Panc1 (cell line): ENCODE measurements around the gene EXO5. TPM values are rescaled to one million over a fixed set of nuclear protein-coding genes. Genes with fewer than 3 reads are reported as not detected.
"Not testable (repeated sequence)": the region's sequence is repeated elsewhere in the genome, so short reads cannot be mapped to it uniquely, and the experiment has no call there.

Source experiments
- ATAC-seq: fragments of 200-7000 bp; cut with Tn5 transposase; 2 replicates; pipeline ENCODE4 v1.9.1; 2020; ENCODE audit warnings: mild to moderate bottlenecking, moderate library complexity
- BruUV-seq: library from RNA; stranded (reverse); fragments of 400-500 nt; replicated peaks from 2 replicates; lab custom pipeline; 2021; lab: Mats Ljungman, UMichigan
- CTCF ChIA-PET: fragments of 300-600 bp; sonication (Branson Sonifier 250); formaldehyde crosslinking; loops from one replicate; lab custom pipeline; 2022; ENCODE audit warnings: antibody characterized with exemption; lab: Charles Lee
- POLR2A ChIA-PET: fragments of 300-600 bp; sonication (Branson Sonifier 250); formaldehyde crosslinking; loops from one replicate; lab custom pipeline; 2022; ENCODE audit warnings: antibody characterized with exemption; lab: Charles Lee
- DNase-seq: peaks from one replicate; pipeline ENCODE4 v3.0.0-alpha.2; 2010; ENCODE audit warnings: low read depth, low spot score
- H3K27ac ChIP-seq: 2 replicates; pipeline ENCODE4 v1.5.1; 2011; ENCODE audit warnings: mild to moderate bottlenecking, low read length, inconsistent platforms
- H3K27me3 ChIP-seq: fragments of 200-500 bp; sonication (Bioruptor generic); 2 replicates; pipeline ENCODE4 v1.6.0; 2014; ENCODE audit warnings: low read length, inconsistent platforms; ENCODE audit not compliant: control insufficient read depth, insufficient read depth
- H3K36me3 ChIP-seq: fragments of 200-500 bp; sonication (Bioruptor generic); 2 replicates; pipeline ENCODE4 v1.5.1; 2014; ENCODE audit warnings: inconsistent platforms, mild to moderate bottlenecking, low read length, moderate library complexity; ENCODE audit not compliant: control insufficient read depth, insufficient read depth
- H3K4me1 ChIP-seq: 2 replicates; pipeline ENCODE4 v1.5.1; 2011; ENCODE audit warnings: inconsistent platforms, mild to moderate bottlenecking, low read length, moderate library complexity; ENCODE audit not compliant: control insufficient read depth, insufficient read depth
- H3K4me3 ChIP-seq, 2 experiments: 2 replicates each; pipeline ENCODE4 v1.5.1; 2011 to 2012; ENCODE audit warnings: low read depth in 2 of 2, low read length in 2 of 2, mild to moderate bottlenecking in 2 of 2, inconsistent platforms in 1 of 2, moderate library complexity in 1 of 2
- H3K9me3 ChIP-seq: fragments of 200-500 bp; sonication (Bioruptor generic); 2 replicates; pipeline ENCODE4 v1.5.1; 2014; ENCODE audit warnings: low read depth, mild to moderate bottlenecking, inconsistent platforms, low read length, moderate library complexity; ENCODE audit not compliant: control insufficient read depth, insufficient read depth
- CTCF ChIP-seq: fragments of 450-650 bp; IDR thresholded peaks from 2 replicates; pipeline ENCODE4 v1.5.1; 2017; ENCODE audit warnings: mild to moderate bottlenecking
- POLR2AphosphoS5 ChIP-seq: IDR thresholded peaks from 2 replicates; pipeline ENCODE4 v1.6.1; 2012; ENCODE audit warnings: mild to moderate bottlenecking, low read depth, low read length, moderate library complexity
- REST ChIP-seq, 2 experiments: IDR thresholded peaks; 2 replicates each; pipeline ENCODE4 v1.6.1; 2011 to 2012; ENCODE audit warnings: low read depth in 2 of 2, control low read depth in 1 of 2, low read length in 1 of 2, mild to moderate bottlenecking in 1 of 2, moderate library complexity in 1 of 2; ENCODE audit not compliant: insufficient read depth in 1 of 2
- SIN3A ChIP-seq: IDR thresholded peaks from 2 replicates; pipeline ENCODE4 v1.6.1; 2012; ENCODE audit warnings: low read depth, mild to moderate bottlenecking, low read length, moderate library complexity, borderline replicate concordance; ENCODE audit not compliant: insufficient read depth
- TCF7L2 ChIP-seq: IDR thresholded peaks from 2 replicates; pipeline ENCODE4 v1.6.1; 2011; ENCODE audit warnings: mild to moderate bottlenecking, low read depth, low read length, inconsistent platforms
- in situ Hi-C: cut with HindIII; loops from 2 replicates; pipeline ENCODE4 v1.10.0; 2016; ENCODE audit warnings: low sequenced_read_pairs, low pct_unique_long_range_greater_than_20kb
- intact Hi-C: fragments of 100-400 bp; cut with micrococcal nuclease; formaldehyde crosslinking; loops from one replicate; pipeline ENCODE4 v1.10.0; 2022; ENCODE audit not compliant: unreplicated experiment
- total RNA-seq: library from RNA; stranded (reverse); gene quantifications from one replicate; pipeline ENCODE4 v1.2.1, GENCODE V29; 2021; ENCODE audit not compliant: unreplicated experiment

Gene EXO5
- total RNA-seq, 1 experiment from 2014 or later = 17.9 TPM

- H3K36me3 ChIP-seq = peaks cover 5% of the 10 kb centered on the region; the same call in 1 of the 2 replicates
- DNase-seq = no peak
- in situ Hi-C loops (no loop called here), intact Hi-C loops (no loop called here)
- ChIA-PET POLR2A (no interaction called here), CTCF (no interaction called here)
- H3K27me3 ChIP-seq = no peaks in the 10 kb centered on the region
- H3K27ac ChIP-seq = no peak overlapping the region
- BruUV-seq = TSS peak; percentile 67
- no peak overlapping the region for H3K4me3 ChIP-seq
- TF ChIP-seq CTCF (no peak), POLR2AphosphoS5 (no peak), TCF7L2 (no peak), REST (IDR thresholded peaks at IDR 0.05; ENCODE audit: insufficient read depth in 1 of 2, low read depth in 2 of 2, low read length in 1 of 2) (no peak), SIN3A (no peak)
- H3K4me1 ChIP-seq = no peaks in the 10 kb centered on the region
- H3K9me3 ChIP-seq = peaks cover 75% of the 10 kb centered on the region
- ATAC-seq = no peak
Observed at GRCh38 chr1:40495315-40495903, 13.2 kb upstream of the EXO5 start.

- H3K36me3 ChIP-seq, H3K27ac ChIP-seq, H3K27me3 ChIP-seq, H3K4me3 ChIP-seq, H3K4me1 ChIP-seq, in situ Hi-C loops, BruUV-seq, DNase-seq, ATAC-seq, intact Hi-C loops, POLR2A ChIA-PET: not testable (repeated sequence)
- H3K9me3 ChIP-seq = peaks cover 40% of the 10 kb centered on the region; the same call in 1 of the 2 replicates
- CTCF ChIA-PET = interaction anchor here (0.6 kb wide), 1 partner anchor 30 kb away, joined by 3 read pairs; no protein-coding TSS in a partner anchor
Observed at GRCh38 chr1:40502651-40503050, 5.9 kb upstream of the EXO5 start.

GRCh38 chr1:40507973-40508372 lies 594 bp upstream of the EXO5 start:
- DNase-seq (no peak), ATAC-seq (no peak)
- intact Hi-C loops (no loop called here), in situ Hi-C loops (no loop called here)
- Histone ChIP-seq H3K9me3 (peaks cover 44% of the 10 kb centered on the region), H3K4me3 (peak overlapping the region; percentile 75 to 78), H3K36me3 (no peaks in the 10 kb centered on the region), H3K4me1 (no peaks in the 10 kb centered on the region), H3K27ac (peak overlapping the region; percentile 94), H3K27me3 (no peaks in the 10 kb centered on the region)
- ChIA-PET CTCF (no interaction called here), POLR2A (no interaction called here)
- TF ChIP-seq TCF7L2 (no peak), REST (IDR thresholded peaks at IDR 0.05; ENCODE audit: insufficient read depth in 1 of 2, low read depth in 2 of 2, low read length in 1 of 2) (no peak), CTCF (no peak)
- TSS peak; percentile 87 for BruUV-seq
